ENCODE measurements around the gene MYO16.

The MYO16 gene

DNA sequence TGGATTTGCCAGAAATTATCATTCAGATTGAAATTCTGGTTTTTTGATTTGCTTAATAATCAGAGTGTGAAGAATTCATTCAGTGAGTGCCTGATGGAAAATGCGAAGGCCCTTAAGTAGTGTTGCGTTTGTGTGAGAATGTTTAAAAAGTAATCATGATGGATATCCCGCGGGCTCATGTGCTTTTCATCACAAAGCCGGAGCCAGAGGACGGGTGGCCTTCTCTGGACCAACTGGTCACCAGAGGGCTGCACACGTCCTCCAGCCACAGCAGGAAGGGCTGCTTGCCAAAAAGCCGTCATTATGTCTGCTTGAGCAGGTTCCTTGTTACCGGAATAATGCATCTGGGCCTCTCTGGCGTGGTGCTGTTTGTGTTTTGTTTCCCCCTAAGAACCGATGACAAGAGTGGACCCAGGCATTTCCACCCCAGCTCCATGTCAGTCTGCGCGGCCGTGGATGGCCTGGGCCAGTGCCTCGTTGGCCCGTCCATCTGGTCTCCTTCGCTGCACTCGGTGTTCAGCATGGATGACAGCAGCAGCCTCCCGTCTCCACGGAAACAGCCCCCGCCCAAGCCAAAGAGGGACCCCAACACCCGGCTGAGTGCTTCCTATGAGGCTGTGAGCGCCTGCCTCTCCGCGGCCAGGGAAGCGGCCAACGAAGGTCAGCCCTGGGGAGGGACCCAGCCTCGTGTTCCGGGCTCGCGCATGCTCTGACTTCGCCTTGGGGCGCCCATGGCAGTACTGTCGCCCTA is 497.7 kb downstream of the MYO16 start:
- no peak for DNase-seq (ENCODE audit: low read depth)

DNA sequence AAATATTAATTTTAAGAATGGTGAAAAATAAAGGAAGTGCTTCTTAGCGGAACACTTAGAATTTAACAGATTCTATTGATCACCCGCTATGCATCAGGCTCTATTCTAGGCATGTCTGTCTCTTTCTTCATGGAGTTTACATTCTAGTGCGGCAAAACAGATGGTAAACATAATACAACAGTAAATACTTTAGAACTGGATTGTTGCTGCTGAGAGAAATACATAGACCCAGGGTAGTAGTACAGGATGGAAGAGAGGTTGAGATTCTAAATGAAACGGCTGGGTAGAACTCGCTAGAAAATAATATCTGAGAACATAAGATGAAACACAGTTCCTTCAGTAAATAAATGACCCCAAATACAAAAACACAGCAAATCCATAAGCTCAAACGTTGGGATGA is 498.7 kb downstream of the MYO16 start:
- DNase-seq (ENCODE audit: low read depth): no peak

DNA sequence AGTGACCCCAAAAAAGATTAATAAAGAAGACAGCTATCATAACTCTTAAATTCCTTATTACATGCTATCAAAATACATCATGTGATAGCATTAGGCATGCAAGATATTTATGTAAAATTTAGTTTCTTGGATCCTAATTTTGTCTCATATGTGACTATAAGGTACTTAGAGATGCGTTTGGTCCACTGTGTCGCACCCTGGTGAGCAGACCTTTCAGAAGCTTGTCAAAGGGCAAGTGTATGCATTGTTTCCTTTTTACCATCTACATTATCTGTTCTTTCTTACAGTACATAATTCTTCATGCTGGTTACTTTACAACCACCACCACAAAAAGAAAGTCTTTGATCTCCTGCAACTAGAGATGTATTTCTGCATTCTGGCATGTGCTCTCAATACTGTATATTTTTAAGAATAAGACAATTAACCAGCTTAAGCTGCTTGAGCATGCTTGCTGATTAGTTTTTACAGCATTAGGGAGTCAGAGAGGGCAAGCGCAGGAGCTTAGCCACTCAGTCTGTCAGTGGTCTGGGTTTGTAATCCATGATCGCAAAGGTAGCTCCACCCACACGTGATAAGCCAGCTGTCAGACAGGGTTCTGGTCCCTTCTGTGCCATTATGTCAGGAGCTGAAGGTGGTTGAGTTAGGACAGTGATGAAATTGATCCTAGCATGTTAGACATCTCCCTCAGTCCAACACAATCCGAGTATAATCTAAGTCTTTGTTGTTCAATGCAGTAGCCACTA is 500.9 kb downstream of the MYO16 start:
- no peak for DNase-seq (ENCODE audit: low read depth)

GRCh38 chr13:109131698-109132257 is 502.4 kb downstream of the MYO16 start:
- DNase-seq (ENCODE audit: low read depth): no peak

GRCh38 chr13:109135018-109135417 is 505.6 kb downstream of the MYO16 start:
- DNase-seq (ENCODE audit: low read depth): no peak

GRCh38 chr13:109136873-109137272 is 507.5 kb downstream of the MYO16 start:
- DNase-seq (ENCODE audit: low read depth): no peak

- no peak for DNase-seq (ENCODE audit: low read depth)
Observed at GRCh38 chr13:109139346-109139745, 509.9 kb downstream of the MYO16 start.

- no peak for DNase-seq (ENCODE audit: low read depth)
Observed at GRCh38 chr13:109140054-109140453, 510.6 kb downstream of the MYO16 start.

GRCh38 chr13:109140479-109141349 is 511.3 kb downstream of the MYO16 start:
- DNase-seq (ENCODE audit: low read depth): no peak

- DNase-seq (ENCODE audit: low read depth): no peak
Observed at GRCh38 chr13:109141706-109142105, 512.3 kb downstream of the MYO16 start.

- DNase-seq (ENCODE audit: low read depth): no peak
Observed at GRCh38 chr13:109144693-109145437, 515.5 kb downstream of the MYO16 start.

DNA sequence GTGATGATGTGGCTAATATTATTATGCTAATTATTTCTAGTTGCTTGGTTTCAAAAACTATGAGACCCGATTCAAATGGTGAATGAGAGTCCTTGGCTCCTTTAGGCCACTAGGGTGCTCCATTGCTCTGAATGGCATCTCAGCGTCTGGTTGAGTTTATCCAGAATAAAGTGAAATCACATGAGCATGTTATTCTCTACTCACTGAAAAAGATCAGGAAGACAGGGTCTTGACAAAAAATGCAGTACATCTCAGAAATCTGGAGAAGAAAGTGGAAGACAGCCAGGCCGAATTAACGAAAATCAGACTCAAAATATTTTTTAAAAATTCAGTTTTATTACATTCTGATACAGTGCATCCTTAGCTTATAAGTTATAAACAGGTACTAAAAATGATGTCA is 516.2 kb downstream of the MYO16 start:
- DNase-seq (ENCODE audit: low read depth): no peak

DNA sequence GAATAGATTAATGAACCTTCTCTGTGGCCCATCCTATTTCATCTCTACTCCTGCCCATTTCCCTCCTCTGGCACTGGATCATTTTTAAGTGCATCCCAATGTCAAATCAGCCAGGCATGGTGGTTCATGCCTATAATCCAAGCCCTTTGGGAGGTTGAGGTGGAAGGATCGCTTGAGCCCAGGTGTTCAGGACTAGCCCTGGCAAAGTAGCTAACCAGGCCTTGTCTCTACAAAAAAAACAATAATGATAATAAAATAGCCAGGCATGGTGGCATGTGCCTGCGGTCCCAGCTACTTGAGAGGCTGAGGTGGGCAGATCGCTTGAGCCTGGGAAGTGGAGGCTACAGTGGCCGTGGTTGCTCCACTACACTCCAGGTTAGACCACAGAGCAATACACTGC is 517.0 kb downstream of the MYO16 start:
- DNase-seq (ENCODE audit: low read depth): no peak

DNA sequence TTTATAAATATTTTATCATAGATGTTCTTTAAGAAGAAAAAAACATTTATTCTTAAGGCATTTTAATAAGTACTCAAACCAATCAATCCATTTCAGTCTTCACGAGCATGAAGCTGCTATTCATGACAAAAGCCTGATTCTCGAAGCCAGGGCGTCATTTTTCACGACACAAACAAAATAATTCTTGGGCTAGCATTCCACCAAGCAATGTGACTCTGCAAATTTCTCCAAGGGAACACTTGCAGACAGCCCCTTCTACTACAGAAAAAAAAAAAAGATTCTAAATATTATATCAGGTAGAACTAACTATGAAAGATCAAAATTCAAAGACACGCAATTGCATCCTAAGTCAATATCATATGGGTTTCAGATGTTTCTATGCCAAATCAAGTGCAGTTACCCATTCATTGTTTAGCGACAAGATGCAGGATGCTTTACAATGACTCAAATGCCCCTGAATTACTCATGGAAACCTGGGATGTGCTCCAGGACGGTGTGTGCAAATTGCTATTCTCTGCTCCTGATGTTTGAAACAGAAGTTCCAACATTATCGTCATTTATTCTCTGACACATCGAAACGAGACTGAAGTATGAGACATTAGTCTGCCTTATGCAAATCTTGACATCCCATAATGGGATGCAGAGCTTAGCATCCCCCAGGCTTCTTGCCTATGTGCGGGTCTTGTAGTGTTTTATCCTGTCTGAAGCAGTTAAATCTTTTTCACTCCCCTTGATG is 517.7 kb downstream of the MYO16 start:
- DNase-seq (ENCODE audit: low read depth): no peak

GRCh38 chr13:109148243-109148642 is 518.8 kb downstream of the MYO16 start:
- DNase-seq (ENCODE audit: low read depth): no peak

DNA sequence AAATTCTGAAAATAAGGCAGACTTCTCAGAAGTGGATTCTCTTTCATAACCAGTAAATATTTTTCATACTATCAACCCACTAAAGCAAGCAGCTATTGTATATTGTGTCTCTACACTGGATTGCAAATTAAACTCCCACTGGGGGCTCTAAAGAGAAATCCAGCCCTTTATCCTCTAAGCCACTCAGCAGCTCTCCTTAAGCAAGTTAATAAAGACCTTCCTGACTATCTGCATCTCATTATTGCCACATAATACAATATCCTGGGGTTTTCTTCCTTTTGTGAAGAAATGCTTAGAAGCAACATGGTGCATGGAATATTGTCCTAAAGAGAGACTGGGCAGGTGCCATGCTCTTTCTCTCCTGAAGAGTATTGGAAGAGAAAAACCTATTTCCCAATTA is 521.3 kb downstream of the MYO16 start:
- DNase-seq (ENCODE audit: low read depth): no peak

- DNase-seq (ENCODE audit: low read depth): no peak
Observed at GRCh38 chr13:109151255-109151654, 521.8 kb downstream of the MYO16 start.

GRCh38 chr13:109151696-109152095 is 522.3 kb downstream of the MYO16 start:
- DNase-seq (ENCODE audit: low read depth): no peak

DNA sequence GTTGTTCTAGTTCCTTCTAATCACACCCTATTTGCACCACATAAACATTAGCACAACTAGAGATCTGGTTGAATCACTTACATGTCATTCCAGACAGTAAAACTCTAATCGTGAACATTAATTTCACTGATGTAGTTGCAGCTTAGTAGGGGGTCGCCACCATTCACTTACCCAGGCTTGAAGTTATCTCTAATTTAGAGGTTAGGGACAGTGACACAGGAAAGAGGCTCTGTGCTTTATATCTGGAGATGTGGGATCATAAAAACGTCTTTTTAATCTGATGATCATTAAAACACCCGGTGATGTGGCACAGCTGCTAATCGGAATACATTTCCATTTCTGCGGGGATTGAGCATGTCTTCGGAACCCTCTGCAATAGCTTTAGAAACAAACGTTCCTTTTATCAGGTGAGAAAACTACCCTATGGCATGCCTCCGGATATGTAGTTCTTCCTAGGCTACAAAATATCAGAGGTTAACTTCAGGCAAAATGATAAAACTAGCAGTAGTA is 523.0 kb downstream of the MYO16 start:
- DNase-seq (ENCODE audit: low read depth): no peak

- DNase-seq (ENCODE audit: low read depth): no peak
Observed at GRCh38 chr13:109152941-109153340, 523.5 kb downstream of the MYO16 start.

DNA sequence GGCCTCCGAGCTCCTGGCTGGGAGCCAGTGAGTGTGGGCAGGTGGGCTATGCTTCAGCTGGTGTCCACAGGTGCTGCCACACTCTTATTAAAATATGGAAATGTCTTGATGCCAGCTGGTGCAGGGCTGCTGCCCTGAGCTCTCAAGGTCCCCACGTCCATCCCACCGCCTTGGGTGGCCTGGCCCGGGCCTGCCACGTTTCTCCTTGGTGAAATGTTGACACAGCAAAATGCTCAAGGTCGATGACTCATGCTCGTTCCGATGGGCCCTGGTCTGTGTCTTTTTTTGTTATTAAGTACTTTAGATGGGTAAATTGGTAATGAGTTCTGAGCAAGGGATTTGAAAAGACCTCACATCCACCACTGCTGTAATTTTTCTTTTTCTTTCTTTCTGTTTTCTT is 524.7 kb downstream of the MYO16 start:
- no peak for DNase-seq (ENCODE audit: low read depth)
